Ramos (cell line): ENCODE data around the gene WDR44.
"Not testable (repeated sequence)": the region's sequence is repeated elsewhere in the genome, so short reads cannot be mapped to it uniquely, and the experiment has no call there.

Experiments used
- in situ Hi-C: fragments of 300-500 bp; cut with MboI; formaldehyde crosslinking; loops from one replicate; pipeline ENCODE4 v1.14.3; 2022; ENCODE audit warnings: low sequenced_read_pairs; ENCODE audit not compliant: unreplicated experiment

Gene WDR44, protein sequence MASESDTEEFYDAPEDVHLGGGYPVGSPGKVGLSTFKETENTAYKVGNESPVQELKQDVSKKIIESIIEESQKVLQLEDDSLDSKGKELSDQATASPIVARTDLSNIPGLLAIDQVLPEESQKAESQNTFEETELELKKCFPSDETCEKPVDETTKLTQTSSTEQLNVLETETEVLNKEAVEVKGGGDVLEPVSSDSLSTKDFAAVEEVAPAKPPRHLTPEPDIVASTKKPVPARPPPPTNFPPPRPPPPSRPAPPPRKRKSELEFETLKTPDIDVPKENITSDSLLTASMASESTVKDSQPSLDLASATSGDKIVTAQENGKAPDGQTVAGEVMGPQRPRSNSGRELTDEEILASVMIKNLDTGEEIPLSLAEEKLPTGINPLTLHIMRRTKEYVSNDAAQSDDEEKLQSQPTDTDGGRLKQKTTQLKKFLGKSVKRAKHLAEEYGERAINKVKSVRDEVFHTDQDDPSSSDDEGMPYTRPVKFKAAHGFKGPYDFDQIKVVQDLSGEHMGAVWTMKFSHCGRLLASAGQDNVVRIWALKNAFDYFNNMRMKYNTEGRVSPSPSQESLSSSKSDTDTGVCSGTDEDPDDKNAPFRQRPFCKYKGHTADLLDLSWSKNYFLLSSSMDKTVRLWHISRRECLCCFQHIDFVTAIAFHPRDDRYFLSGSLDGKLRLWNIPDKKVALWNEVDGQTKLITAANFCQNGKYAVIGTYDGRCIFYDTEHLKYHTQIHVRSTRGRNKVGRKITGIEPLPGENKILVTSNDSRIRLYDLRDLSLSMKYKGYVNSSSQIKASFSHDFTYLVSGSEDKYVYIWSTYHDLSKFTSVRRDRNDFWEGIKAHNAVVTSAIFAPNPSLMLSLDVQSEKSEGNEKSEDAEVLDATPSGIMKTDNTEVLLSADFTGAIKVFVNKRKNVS

DNA sequence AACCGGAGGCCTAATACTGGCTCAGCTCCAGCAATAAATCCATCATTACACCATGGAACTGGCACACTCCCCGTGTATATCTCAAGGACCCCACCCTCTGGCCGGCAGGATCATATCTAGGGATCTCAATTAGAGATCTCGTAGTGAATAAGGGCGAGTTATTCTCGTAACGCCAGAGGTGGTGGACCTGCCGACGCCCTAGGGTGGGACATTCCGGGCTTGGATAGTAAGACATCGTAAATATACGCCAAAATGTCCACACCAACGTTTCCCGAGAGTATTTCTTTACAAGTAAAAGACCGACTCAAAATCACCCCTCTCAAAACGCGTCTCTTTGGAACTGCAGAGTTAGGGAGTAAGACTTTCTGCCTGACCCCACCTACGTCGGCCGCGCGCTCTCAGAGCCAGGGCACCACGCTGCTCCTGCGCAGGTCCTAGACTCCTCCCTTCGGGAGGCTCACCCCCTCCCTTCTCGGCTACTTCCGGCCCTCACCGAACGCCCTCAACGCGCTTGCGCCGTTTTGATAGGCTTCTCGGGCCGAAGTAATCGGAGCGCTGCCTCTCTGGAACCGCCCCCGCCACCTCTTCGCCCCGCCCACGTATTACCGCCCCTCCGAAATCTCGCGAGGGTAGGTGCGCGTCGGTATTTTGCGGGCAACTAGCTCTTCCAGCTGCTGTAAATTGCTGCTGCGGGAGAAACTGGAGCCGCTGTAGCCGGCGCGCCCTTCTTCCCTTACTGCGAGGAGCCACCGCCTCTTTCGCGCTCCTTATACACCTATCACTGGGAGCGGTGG is at the start of gene WDR44:
WDR44 (plus strand) TSS at position 643 of the 794 bp plus-strand sequence. CDS start 398 bp downstream, outside the sequence.
- in situ Hi-C loops, result no loop called here

DNA sequence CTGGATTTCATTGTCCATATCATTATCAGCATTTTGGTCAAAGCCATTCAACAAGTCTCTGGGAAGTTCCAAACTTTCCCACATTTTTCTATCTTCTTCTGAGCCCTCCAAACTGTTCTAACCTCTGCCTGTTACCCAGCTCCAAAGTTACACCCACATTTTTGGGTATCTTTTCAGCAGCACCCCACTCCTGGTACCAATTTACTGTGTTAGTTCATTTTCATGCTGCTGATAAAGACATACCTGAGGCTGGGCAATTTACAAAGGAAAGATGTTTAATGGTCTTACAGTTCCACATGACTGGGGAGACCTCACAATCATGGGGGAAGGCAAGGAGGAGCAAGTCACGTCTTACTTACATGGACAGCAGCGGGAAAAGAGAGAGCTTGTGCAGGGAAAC is 40.1 kb upstream of the WDR44 start:
- in situ Hi-C loops, result not testable (repeated sequence)

DNA sequence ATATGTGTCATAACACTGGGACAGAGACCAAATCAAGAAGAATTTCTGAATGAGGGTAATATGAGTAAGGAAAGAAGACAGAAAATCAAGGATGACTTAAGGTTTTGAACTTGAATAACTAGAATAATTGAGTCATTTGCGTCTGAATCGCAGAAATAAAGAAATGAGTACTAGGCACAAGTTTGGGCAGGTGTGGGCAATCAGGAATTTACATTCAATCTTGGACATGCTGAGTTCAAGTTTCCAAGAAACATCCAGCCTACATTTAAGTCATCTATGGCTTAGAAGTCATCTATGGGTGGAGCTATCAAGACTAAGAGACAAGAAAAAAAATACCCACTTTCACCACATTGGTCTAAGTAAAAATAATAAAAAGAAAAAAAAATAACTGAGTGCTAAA is 30.4 kb upstream of the WDR44 start:
- in situ Hi-C loops, result no loop called here

- in situ Hi-C loops, result no loop called here
These were observed 21.3 kb upstream of the WDR44 start for GRCh38 chrX:118324588-118324987.

- in situ Hi-C loops, result no loop called here
These were observed 20.5 kb upstream of the WDR44 start for GRCh38 chrX:118325453-118325852.

DNA sequence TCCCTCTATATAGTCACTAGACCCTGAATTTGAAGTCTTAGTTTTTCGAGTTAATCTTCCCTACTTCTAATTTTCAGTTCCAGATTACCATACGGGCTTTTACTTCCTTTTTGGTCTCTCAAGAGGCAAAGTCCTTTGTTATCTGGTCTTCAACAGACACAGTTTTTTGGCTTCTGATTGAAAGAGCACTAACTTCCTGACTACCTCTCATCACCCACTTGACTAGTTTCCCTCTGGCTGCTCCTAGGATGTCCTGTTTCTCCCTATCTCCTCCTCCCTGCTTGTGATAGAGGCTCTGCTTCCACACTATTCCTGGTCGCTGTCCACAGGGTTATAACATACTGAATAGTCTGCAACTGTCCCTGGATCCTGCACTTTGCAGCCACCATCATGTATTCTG is 16.7 kb upstream of the WDR44 start:
- in situ Hi-C loops, result no loop called here

GRCh38 chrX:118337687-118338086 is 8.2 kb upstream of the WDR44 start:
- in situ Hi-C loops, result no loop called here

DNA sequence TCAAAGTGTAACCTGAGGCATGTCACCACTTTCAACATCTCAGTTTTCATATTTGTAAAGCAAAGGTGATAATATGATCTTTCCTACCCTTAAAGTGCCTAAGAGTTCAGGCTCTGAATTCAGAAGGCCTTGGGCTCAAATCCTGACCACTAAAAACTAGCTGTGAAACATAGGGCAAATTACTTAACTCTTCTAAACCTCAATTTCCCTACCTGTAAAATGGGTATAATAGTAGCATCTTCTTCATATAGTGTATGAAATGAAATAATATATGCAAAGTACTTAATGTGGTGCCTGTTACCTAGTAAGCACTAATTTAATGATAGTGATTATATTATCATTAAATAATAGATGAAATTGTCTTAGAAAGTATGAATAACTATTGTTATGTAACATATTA is 7.0 kb upstream of the WDR44 start:
- in situ Hi-C loops, result no loop called here

DNA sequence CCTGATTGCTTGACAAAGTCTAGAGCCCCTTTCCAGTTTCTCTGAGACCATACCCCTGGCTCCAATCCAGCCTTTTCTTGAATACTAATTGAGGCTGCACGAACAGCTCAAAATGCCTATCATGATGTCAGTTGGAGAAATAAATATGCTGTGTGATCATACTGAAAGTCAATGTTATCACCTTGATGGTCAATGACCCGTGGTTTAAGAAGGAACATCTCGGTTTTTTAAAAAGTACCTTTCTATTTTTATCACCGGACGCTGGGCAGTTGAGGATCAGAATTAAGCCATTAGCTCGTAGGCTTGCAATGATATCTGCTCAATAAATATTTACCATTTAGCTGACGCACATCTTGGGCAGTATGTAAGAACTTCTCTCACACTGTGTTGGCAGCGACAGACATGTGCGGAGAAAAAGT is 852 bp upstream of the WDR44 start:
- in situ Hi-C loops, result no loop called here

DNA sequence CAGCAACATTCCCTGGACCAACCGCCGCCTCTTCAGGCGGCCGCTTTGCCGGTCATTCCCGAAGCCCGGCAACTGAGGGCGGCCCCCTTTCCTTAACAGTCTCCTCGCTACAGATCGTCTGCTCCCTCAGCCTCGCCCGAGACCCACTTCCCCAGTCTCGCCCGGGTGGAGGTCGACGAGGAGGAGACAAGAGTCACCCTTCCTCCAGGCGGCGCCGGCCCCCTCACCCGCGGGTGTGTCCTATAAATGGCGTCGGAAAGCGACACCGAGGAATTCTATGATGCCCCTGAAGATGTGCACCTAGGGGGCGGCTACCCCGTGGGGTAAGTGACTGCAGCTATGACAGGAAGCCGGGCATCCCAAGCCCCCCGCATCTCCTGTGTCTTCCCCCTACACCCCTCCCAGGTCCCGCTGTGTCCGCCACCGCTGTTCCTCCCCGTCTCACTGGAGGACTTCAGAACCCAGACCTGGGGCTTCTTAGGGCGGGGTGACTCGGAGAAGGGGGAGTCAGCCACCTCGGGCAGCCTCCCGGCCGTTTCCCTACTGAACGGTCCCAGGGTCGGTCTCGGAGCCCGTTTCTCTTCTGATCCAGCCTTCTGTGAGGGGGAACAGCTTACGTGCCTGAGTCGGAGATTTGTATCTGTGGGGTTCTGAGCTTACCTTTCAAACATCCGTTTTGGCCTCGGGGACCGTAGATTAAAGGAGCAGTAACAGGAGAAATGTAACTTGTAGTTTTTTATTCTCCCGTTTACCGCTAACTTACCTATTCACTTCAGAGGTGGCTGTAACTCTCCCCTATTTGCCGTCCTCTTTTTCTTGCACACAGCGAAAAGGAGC is 570 bp downstream of the WDR44 start:
- in situ Hi-C loops, result no loop called here

GRCh38 chrX:118347131-118347530 is 1.2 kb downstream of the WDR44 start:
- in situ Hi-C loops, result no loop called here

GRCh38 chrX:118347736-118348135 is 1.8 kb downstream of the WDR44 start:
- in situ Hi-C loops, result no loop called here

DNA sequence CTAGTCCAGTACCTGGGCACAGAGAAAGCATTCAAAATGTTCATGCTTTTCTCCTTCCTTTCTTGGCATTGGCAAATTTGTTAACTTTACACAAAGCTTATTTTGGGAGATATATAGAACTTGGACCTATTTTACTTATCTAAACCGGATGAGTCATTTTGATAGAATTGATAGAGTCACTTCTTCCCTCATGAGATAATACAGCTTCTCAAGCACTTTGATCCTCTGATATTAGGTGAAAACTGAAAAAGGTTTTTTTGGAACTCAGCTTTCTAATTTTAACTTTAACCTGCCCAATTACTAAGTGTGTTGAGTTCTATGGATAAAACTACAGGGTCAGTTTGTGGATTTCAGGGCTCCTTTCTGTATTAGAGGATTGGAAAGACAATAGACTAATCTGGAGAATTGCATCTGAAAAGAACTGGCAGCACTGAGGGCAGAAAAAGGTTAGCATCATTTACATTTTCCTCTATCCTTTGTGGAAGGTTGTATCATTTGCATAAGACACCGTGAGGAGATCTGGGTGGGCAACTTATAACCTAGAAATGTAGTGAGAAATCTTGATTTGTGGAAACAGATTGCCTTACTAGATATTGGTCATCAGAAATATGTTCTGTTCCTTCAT is 2.4 kb downstream of the WDR44 start:
- in situ Hi-C loops, result no loop called here

- in situ Hi-C loops, result no loop called here
These were observed 3.3 kb downstream of the WDR44 start for GRCh38 chrX:118349188-118349587.

DNA sequence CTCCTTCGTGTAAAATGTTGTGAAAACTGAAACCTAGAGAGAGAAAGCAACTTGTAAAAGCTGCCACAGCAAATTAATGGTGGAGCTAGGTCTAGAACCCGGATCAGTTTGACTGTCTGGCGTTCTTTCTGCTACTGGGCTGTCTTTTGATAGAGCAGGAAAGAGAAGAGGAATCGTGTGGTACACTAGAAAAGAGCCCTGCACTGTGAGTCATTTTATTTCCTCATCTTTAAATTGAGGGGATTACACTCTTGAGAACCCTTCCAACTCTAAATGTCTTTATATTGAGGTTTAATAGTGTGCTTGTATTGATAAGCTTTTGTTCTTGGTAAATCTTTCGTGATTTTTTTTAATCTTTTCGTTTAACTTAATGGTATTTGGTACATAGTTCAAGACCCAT is 4.3 kb downstream of the WDR44 start:
- in situ Hi-C loops, result no loop called here

DNA sequence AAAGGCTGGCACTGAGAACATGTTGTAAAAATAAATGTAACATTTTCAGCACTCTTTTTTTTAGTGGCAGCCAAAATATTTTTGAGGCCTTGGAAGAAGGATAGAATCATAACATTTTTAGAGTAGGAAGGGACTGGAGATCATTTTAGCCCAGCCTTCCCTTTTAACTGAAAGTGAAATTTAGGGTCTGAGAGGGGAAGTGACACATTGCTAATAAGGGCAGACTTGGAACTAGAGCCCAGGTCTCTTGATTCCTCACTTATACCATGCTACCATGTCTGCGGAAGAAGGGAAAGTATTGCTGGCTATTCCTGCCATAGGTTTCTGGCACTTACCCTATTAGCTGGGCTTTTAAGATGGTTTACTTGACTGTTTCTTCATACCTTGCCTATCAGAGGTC is 4.8 kb downstream of the WDR44 start:
- in situ Hi-C loops, result no loop called here

GRCh38 chrX:118352566-118352965 is 6.7 kb downstream of the WDR44 start:
- in situ Hi-C loops, result no loop called here

DNA sequence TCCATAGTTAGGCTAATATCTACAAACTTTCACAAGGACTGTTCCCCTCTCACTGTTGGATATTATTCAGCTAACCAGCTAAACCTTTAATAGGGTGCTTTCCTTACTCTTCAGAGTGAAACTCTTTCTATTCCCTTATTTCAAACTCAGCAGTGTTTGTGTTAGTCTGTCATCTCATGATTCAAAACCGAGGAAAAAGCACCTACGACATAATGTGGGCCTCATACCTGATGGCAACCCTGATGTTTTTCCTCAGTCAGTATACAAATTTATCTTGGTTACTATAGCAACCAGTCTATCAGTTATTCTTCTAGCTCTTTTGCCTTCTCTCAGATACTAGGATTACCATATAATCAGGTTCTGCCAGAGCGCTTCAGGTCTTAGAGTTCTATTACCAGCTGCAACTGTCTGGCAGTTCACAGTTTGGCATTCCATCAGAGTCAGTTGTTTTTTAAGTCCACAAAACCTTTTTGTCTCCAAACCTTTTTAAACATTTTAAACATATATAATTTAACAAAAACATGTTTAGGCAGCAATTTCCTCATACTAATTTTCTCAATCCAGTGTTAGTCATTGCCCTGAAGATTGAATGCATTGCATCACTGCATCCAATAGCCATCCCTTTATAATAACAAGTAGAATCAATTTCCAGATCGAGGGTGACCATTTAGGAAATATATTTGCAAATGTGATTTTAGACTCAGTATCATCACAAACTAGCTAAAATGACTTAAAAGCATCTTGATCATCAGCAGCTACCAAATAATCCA is 7.4 kb downstream of the WDR44 start:
- in situ Hi-C loops, result no loop called here
